Colonic mucosa (tissue), 4 donors: ENCODE measurements around the gene MYO9B. TPM values are rescaled to one million over a fixed set of nuclear protein-coding genes. Genes with fewer than 3 reads are reported as not detected.

Source experiments
- DNase-seq: peaks from one replicate; pipeline ENCODE4 v3.0.0-alpha.2; 2020
- H3K27ac ChIP-seq: fragments of 200-600 bp; one replicate; pipeline ENCODE4 v1.8.0; 2021
- H3K27me3 ChIP-seq: fragments of 200-600 bp; one replicate; pipeline ENCODE4 v1.8.0; 2021
- H3K36me3 ChIP-seq: fragments of 200-600 bp; one replicate; pipeline ENCODE4 v1.8.0; 2021
- H3K4me1 ChIP-seq: fragments of 200-600 bp; one replicate; pipeline ENCODE4 v1.8.0; 2021; ENCODE audit warnings: mild to moderate bottlenecking
- H3K4me3 ChIP-seq: fragments of 200-600 bp; one replicate; pipeline ENCODE4 v1.8.0; 2021
- H3K9ac ChIP-seq, 2 donors: one replicate each; pipeline ENCODE4 v1.7.0; 2013; ENCODE audit warnings: control low read depth in 2 of 2, low read depth in 2 of 2, low read length in 2 of 2
- H3K9me3 ChIP-seq: fragments of 200-600 bp; one replicate; pipeline ENCODE4 v1.8.0; 2021
- intact Hi-C: fragments of 100-400 bp; cut with DNase I; formaldehyde crosslinking; loops from one replicate; pipeline ENCODE4 v1.14.1; 2022
- total RNA-seq, 2 donors: library from RNA; stranded (reverse); fragmentation: NEBNext Ultra II Directional in 1 of 2; extraction: Animal tissue kit (Norgen Biotek cat#: 25700) in 1 of 2; gene quantifications; one replicate each; pipeline ENCODE4 v1.2.1, GENCODE V29; 2021
- TF ChIP-seq, protein P1 (sequence below): fragments of 200-600 bp; IDR thresholded peaks from one replicate; pipeline ENCODE4 v1.8.0; 2022; ENCODE audit warnings: antibody characterized with exemption, mild to moderate bottlenecking
- donor health status: healthy.
- donor health status: DM: no; HTN: no; CAD: no.
- donor health status: DM: no; HTN: no; CAD: no.

Gene MYO9B
- total RNA-seq, 2 donors from 2014 or later: 56.5 to 89.2 TPM

DNA sequence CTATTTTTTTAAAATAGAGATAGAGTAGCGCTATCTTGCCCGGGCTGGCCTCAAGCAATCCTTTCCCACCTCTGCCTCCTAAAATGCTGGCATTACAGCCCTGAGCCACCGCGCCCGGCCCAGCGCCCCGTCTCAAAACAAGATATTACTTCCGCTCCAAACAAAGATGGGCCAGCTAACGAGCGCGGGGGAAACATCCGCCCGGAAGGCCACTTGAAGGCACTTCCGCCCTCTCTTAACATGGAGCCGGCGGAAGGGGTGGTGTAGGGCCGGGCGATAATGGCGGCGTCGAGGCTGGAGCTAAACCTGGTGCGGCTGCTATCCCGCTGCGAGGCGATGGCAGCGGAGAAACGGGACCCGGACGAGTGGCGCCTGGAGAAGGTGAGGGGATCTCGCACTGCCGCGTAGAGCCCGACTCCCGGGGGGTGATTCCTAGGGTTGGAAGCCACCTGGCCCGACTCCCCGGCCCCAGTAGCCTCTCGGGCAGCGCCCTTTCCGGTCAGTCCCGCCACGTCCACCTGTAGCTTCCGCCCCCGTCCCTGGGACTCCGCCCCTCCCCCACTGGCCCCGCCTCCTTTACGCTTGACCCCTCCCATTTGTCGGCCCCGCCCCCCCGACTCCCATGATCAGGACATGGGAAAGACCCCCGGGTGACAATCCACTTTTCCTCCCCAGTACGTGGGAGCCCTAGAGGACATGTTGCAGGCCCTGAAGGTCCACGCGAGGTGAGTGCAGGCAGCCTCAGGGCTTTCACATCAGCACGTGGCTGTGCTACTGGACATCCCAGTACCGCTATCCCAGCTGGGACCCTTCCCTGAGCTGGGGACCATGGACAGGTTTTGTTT is 139.8 kb downstream of the MYO9B start, which contains the start of gene USE1:
TSS of gene USE1 (plus strand) at position 231 of the 845 bp plus-strand sequence. CDS start at position 280, 49 bp downstream.
- DNase-seq: peak; percentile 92
- Histone ChIP-seq H3K27me3 (no peaks in the 10 kb centered on the region), H3K9ac (peak within 1 kb of the TSS; percentile 84 to 95), H3K36me3 (no peaks in the 10 kb centered on the region), H3K9me3 (no peaks in the 10 kb centered on the region), H3K4me1 (peaks cover 8% of the 10 kb centered on the region), H3K4me3 (peak within 1 kb of the TSS; percentile 51), H3K27ac (peak within 1 kb of the TSS; percentile 77)
- intact Hi-C loops: no loop called here
- TF ChIP-seq, protein P1, sequence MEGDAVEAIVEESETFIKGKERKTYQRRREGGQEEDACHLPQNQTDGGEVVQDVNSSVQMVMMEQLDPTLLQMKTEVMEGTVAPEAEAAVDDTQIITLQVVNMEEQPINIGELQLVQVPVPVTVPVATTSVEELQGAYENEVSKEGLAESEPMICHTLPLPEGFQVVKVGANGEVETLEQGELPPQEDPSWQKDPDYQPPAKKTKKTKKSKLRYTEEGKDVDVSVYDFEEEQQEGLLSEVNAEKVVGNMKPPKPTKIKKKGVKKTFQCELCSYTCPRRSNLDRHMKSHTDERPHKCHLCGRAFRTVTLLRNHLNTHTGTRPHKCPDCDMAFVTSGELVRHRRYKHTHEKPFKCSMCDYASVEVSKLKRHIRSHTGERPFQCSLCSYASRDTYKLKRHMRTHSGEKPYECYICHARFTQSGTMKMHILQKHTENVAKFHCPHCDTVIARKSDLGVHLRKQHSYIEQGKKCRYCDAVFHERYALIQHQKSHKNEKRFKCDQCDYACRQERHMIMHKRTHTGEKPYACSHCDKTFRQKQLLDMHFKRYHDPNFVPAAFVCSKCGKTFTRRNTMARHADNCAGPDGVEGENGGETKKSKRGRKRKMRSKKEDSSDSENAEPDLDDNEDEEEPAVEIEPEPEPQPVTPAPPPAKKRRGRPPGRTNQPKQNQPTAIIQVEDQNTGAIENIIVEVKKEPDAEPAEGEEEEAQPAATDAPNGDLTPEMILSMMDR: no peak

DNA sequence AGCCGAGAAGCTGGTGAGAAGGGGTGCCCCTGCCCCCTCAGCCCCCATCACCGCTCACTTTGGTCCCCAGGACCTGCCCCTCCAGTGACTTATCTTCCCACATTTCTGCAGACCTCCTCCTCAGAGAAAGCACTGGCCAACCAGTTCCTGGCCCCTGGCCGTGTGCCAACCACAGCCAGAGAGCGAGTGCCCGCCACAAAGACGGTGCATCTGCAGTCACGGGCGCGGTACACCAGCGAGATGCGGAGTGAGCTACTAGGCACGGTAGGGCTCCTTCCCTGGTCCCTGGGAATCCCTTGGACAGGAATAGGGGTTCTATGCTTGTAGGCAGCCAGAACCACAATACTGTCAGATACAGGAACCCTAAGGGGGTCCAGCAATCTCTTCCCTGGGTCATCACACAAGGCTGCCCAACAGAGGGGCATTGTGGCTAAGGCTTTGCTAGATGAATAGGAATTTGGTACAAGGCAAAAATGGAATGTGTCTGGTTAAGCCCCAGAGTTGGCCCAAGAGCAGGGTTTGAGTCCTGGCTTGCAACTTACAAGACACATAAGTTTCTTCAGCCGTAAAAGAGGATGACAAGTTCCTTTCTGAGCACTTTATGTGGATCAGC is 140.6 kb downstream of the MYO9B start:
- H3K36me3 ChIP-seq: no peaks in the 10 kb centered on the region
- DNase-seq: no peak
- H3K4me1 ChIP-seq: peaks cover 9% of the 10 kb centered on the region
- no peaks in the 10 kb centered on the region for H3K9me3 ChIP-seq
- peak overlapping the region in 1 of 2 donors; percentile 26 for H3K9ac ChIP-seq
- peak overlapping the region; percentile 77 for H3K27ac ChIP-seq
- peak overlapping the region; percentile 51 for H3K4me3 ChIP-seq
- H3K27me3 ChIP-seq: no peaks in the 10 kb centered on the region
- intact Hi-C loops: no loop called here
- TF ChIP-seq, protein P1: no peak

DNA sequence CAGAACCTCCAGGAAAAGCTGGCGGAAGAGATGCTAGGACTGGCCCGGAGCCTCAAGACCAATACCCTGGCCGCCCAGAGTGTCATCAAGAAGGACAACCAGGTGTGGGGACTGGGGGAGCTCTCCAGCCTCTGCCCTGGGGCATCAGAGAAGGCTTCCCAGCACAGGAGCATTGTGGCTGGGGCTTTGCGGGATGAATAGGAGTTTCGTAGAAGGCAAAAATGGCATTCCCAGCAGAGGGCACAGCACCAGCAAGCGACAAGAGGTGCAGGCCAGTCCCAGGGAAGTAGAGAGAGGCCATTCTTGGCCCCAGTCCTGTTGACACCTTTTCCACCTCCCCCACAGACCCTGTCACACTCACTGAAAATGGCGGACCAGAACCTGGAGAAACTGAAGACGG is 143.7 kb downstream of the MYO9B start:
- Histone ChIP-seq H3K9ac (no peak overlapping the region), H3K4me3 (no peak overlapping the region), H3K27ac (no peak overlapping the region), H3K9me3 (no peaks in the 10 kb centered on the region), H3K4me1 (peaks cover 9% of the 10 kb centered on the region), H3K36me3 (no peaks in the 10 kb centered on the region), H3K27me3 (no peaks in the 10 kb centered on the region)
- intact Hi-C loops: no loop called here
- DNase-seq: no peak
- TF ChIP-seq, protein P1: no peak

DNA sequence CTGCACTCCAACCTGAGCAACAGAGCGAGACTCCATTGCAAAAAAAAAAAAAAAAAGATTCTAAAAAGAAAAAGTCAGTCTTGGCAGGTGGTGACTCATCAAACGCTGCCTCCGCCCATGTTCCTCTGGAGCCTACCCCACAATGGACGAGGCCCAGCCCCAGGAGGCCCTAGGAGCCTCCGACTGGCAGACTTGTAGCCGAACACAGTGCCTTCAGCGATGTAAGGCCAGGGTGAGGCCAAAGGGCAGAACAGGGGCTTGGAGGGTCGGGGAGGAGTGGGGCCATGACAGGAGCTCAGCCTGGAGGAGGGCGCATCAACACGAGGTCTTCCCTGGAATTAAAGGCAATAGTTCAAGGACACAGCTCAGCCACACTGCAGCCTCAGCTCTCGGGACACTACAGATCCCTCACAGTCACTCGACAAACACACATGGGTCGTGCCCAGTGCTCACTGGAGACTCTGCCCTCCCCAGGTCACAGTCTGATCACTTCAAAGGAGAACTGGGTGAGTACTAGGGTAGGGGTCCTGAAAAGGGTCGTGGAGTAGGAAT is 144.7 kb downstream of the MYO9B start:
- Histone ChIP-seq H3K27ac (no peak overlapping the region), H3K9me3 (no peaks in the 10 kb centered on the region), H3K4me3 (no peak overlapping the region), H3K36me3 (no peaks in the 10 kb centered on the region), H3K4me1 (peaks cover 5% of the 10 kb centered on the region), H3K27me3 (no peaks in the 10 kb centered on the region), H3K9ac (peak overlapping the region in 1 of 2 donors; percentile 8)
- DNase-seq: peak; percentile 54
- intact Hi-C loops: no loop called here
- TF ChIP-seq, protein P1: no peak

DNA sequence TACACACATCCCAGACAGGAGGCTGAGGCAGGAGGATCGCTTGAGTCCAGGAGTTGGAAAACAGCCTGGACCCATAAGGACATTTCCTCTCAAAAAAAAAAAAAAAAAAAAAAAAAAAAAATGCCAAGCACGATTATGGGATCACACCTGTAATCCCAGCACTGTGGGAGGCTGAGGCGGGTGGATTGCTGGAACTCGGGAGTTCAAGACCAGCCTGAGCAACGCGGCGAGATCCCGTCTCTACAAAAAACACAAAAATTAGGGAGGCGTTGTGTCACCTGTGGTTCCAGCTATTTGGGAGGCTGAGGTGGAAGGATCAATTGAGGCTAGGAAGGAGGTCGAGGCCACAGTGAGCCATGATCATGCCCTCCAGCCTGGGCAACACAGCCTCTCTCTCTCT is 149.5 kb downstream of the MYO9B start:
- Histone ChIP-seq H3K4me1 (peaks cover 4% of the 10 kb centered on the region), H3K27me3 (no peaks in the 10 kb centered on the region), H3K9me3 (no peaks in the 10 kb centered on the region), H3K36me3 (no peaks in the 10 kb centered on the region), H3K4me3 (no peak overlapping the region), H3K27ac (no peak overlapping the region), H3K9ac (no peak overlapping the region)
- TF ChIP-seq, protein P1: no peak
- DNase-seq: no peak
- intact Hi-C loops: no loop called here
